ENCODE results near the gene PIP4K2A.

The PIP4K2A gene

GRCh38 chr10:22631185-22631584, 83.2 kb downstream of the PIP4K2A start:
- Histone ChIP-seq H3K4me3 (ENCODE audit: low read length) (no peak overlapping the region), H3K27me3 (ENCODE audit: control insufficient read depth, insufficient read depth, low read length) (no peaks in the 10 kb centered on the region), H3K36me3 (ENCODE audit: control insufficient read depth, insufficient read depth, low read length) (no peaks in the 10 kb centered on the region), H3K9ac (ENCODE audit: low read length) (no peak overlapping the region), H3K4me1 (ENCODE audit: control insufficient read depth, insufficient read depth, low read length) (no peaks in the 10 kb centered on the region), H3K9me3 (ENCODE audit: control insufficient read depth, low read length) (no peaks in the 10 kb centered on the region)

- Histone ChIP-seq H3K9me3 (ENCODE audit: control insufficient read depth, low read length) (no peaks in the 10 kb centered on the region), H3K9ac (ENCODE audit: low read length) (no peak overlapping the region), H3K36me3 (ENCODE audit: control insufficient read depth, insufficient read depth, low read length) (no peaks in the 10 kb centered on the region), H3K27me3 (ENCODE audit: control insufficient read depth, insufficient read depth, low read length) (no peaks in the 10 kb centered on the region), H3K4me1 (ENCODE audit: control insufficient read depth, insufficient read depth, low read length) (no peaks in the 10 kb centered on the region), H3K4me3 (ENCODE audit: low read length) (no peak overlapping the region)
Observed at GRCh38 chr10:22630234-22631174, 83.9 kb downstream of the PIP4K2A start.

DNA sequence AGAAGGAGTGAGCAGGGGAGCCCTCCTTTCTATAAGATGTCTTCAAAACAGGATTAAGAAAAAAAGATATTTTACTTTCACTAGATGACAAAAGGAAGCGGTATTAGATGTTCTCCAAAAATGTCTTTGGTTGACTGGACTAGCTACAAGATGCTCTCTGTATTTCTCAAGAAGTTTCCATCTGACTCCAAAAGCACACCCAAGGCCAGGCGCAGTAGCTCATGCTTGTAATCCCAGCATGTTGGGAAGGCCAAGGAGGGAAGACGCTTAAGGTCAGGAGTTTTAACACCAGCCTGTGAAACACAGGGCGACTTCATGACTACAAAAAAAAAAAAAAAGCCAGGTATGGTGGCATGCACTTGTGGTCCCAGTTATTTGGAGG, 84.5 kb downstream of the PIP4K2A start:
- Histone ChIP-seq H3K4me3 (ENCODE audit: low read length) (no peak overlapping the region), H3K4me1 (ENCODE audit: control insufficient read depth, insufficient read depth, low read length) (no peaks in the 10 kb centered on the region), H3K36me3 (ENCODE audit: control insufficient read depth, insufficient read depth, low read length) (no peaks in the 10 kb centered on the region), H3K9ac (ENCODE audit: low read length) (no peak overlapping the region), H3K27me3 (ENCODE audit: control insufficient read depth, insufficient read depth, low read length) (no peaks in the 10 kb centered on the region), H3K9me3 (ENCODE audit: control insufficient read depth, low read length) (no peaks in the 10 kb centered on the region)

DNA sequence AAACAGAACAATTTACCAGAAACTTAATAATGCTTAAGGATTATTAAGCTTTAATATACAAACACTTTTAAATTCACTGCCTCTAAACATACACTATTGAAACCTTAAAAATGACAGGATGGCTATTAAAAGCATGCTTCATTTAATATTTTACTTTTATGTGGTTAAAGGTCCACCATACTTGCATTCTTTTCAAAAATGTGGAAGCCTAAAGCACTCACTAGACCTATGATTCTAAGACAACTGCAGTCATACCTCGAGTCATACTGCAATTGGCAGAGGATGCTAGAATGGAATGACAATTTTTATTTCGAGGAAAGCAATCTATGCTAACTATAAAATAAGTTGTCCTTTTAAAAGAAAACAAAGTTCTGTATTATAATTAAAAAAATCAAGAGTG, 85.3 kb downstream of the PIP4K2A start:
- H3K9ac ChIP-seq (ENCODE audit: low read length): no peak overlapping the region
- no peaks in the 10 kb centered on the region for H3K36me3 ChIP-seq (ENCODE audit: control insufficient read depth, insufficient read depth, low read length)
- H3K27me3 ChIP-seq (ENCODE audit: control insufficient read depth, insufficient read depth, low read length): no peaks in the 10 kb centered on the region
- H3K9me3 ChIP-seq (ENCODE audit: control insufficient read depth, low read length): no peaks in the 10 kb centered on the region
- no peak overlapping the region for H3K4me3 ChIP-seq (ENCODE audit: low read length)
- H3K4me1 ChIP-seq (ENCODE audit: control insufficient read depth, insufficient read depth, low read length): no peaks in the 10 kb centered on the region

GRCh38 chr10:22628309-22628708, 86.1 kb downstream of the PIP4K2A start:
- no peaks in the 10 kb centered on the region for H3K27me3 ChIP-seq (ENCODE audit: control insufficient read depth, insufficient read depth, low read length)
- no peaks in the 10 kb centered on the region for H3K4me1 ChIP-seq (ENCODE audit: control insufficient read depth, insufficient read depth, low read length)
- no peaks in the 10 kb centered on the region for H3K9me3 ChIP-seq (ENCODE audit: control insufficient read depth, low read length)
- H3K9ac ChIP-seq (ENCODE audit: low read length): no peak overlapping the region
- H3K4me3 ChIP-seq (ENCODE audit: low read length): no peak overlapping the region
- H3K36me3 ChIP-seq (ENCODE audit: control insufficient read depth, insufficient read depth, low read length): no peaks in the 10 kb centered on the region

DNA sequence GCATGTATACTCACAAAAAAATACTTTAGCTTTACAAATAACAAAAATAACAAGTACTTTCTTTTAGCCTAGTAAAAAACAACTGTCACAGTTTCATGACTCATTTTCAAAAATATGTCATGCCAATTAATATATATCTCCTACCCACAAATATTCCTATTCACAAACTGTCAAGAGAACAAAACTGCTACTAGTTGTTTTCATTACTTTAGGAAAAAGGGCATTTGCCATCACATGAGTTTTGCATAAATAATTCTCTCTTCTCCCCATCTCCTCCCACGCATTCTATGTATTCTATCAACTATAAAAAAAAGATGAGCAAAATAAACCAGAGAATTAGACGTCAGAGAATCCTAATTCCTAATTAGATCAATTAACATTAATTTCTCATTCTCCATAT, 87.6 kb downstream of the PIP4K2A start:
- Histone ChIP-seq H3K4me1 (ENCODE audit: control insufficient read depth, insufficient read depth, low read length) (no peaks in the 10 kb centered on the region), H3K9ac (ENCODE audit: low read length) (no peak overlapping the region), H3K4me3 (ENCODE audit: low read length) (no peak overlapping the region)

DNA sequence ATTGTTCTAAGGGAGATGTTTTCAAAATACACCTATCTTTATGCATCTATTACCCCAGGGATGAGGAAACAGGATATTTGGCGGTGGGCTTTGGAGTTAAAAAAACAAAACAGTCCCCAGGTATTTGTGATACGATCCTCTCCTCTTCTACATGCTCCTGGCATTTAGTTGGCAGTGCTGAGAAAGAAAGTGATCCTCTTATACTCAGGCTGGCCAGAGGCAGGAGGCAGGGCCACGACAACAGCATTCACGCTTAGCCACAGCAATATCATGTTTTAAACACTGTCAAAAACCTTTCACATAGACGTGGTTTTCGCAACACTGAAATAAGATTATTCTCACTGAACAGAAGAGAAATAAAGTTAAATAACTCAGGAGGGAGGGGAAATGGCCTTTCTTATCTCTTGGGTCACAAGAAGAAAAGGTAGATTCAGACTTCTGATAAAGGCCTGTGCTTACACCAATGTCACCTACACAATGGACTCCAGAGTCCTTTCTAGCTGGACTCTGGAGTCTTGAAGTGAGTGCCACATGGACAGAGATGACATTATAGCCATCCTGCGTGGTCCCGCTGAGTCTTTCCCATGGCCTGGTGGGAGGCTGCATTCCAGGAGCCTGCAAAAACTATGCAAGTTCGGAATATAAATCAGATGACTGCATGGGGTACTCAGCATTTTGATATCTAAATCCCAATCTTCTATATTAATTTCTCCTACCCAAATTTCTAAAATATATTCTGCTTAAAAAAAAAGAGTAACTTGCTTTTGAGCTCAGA, 88.7 kb downstream of the PIP4K2A start:
- Histone ChIP-seq H3K9me3 (ENCODE audit: control insufficient read depth, low read length) (no peaks in the 10 kb centered on the region), H3K27me3 (ENCODE audit: control insufficient read depth, insufficient read depth, low read length) (no peaks in the 10 kb centered on the region), H3K9ac (ENCODE audit: low read length) (no peak overlapping the region), H3K36me3 (ENCODE audit: control insufficient read depth, insufficient read depth, low read length) (no peaks in the 10 kb centered on the region), H3K4me1 (ENCODE audit: control insufficient read depth, insufficient read depth, low read length) (peaks cover 1% of the 10 kb centered on the region), H3K4me3 (ENCODE audit: low read length) (no peak overlapping the region)

More for the DNA sequence above, 87.6 kb downstream of the PIP4K2A start:
- H3K9me3 ChIP-seq (ENCODE audit: control insufficient read depth, low read length): no peaks in the 10 kb centered on the region
- no peaks in the 10 kb centered on the region for H3K27me3 ChIP-seq (ENCODE audit: control insufficient read depth, insufficient read depth, low read length)
- no peaks in the 10 kb centered on the region for H3K36me3 ChIP-seq (ENCODE audit: control insufficient read depth, insufficient read depth, low read length)

DNA sequence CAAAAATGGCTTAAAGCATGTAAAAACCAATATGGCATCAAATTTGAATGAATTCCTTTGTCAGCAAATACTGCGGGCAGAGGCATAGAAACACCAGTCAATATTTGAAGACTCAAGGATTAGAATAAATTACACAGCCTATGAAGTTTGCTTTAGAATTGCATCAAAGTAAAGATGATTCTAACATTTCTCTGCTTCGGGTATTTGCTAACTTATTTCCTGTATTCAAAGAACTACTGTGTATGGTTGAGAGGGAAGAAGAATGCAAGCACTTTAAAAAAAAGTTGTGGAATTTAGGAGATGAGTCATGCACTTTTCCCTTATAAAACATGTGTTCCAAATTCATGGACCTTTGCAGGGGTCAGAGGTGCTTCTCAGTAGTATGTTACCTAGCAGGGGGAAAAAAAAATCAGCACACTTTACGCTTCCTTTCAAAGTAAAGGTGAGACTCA, 90.1 kb downstream of the PIP4K2A start:
- Histone ChIP-seq H3K9ac (ENCODE audit: low read length) (no peak overlapping the region), H3K4me3 (ENCODE audit: low read length) (no peak overlapping the region), H3K4me1 (ENCODE audit: control insufficient read depth, insufficient read depth, low read length) (peaks cover 3% of the 10 kb centered on the region), H3K27me3 (ENCODE audit: control insufficient read depth, insufficient read depth, low read length) (no peaks in the 10 kb centered on the region), H3K9me3 (ENCODE audit: control insufficient read depth, low read length) (no peaks in the 10 kb centered on the region), H3K36me3 (ENCODE audit: control insufficient read depth, insufficient read depth, low read length) (no peaks in the 10 kb centered on the region)

DNA sequence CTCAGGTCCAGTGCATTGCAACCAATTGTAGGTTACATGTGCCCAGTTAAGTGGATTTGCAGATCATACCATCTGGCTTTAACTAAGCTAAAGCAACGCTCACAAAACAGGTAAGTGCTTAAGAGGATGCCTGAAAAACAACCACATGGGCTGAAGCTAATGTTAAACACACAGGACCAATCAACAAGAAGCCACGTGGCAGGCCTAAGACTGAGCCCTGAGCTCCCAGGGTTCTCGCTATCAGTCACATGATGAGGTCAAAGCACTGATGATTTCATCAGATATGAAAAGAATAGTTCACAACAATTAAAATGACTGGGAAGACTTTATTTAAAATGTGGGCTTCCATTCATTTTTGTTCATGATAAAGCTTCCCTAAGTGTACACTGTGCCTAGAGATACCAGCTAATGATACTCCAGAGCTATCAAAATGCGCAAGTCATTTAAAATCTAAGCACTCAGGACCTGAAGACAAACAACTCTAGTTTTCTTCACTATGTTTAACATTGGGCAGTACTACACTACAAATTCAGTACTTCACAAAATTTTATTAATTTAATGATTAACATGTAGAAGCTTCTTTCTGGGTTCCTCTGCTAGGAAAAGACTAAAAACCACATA, 90.6 kb downstream of the PIP4K2A start:
- Histone ChIP-seq H3K9me3 (ENCODE audit: control insufficient read depth, low read length) (no peaks in the 10 kb centered on the region), H3K4me3 (ENCODE audit: low read length) (no peak overlapping the region), H3K4me1 (ENCODE audit: control insufficient read depth, insufficient read depth, low read length) (peaks cover 3% of the 10 kb centered on the region), H3K9ac (ENCODE audit: low read length) (no peak overlapping the region), H3K27me3 (ENCODE audit: control insufficient read depth, insufficient read depth, low read length) (no peaks in the 10 kb centered on the region), H3K36me3 (ENCODE audit: control insufficient read depth, insufficient read depth, low read length) (no peaks in the 10 kb centered on the region)

GRCh38 chr10:22622242-22622806, 92.1 kb downstream of the PIP4K2A start:
- Histone ChIP-seq H3K4me3 (ENCODE audit: low read length) (no peak overlapping the region), H3K4me1 (ENCODE audit: control insufficient read depth, insufficient read depth, low read length) (peaks cover 15% of the 10 kb centered on the region), H3K9me3 (ENCODE audit: control insufficient read depth, low read length) (no peaks in the 10 kb centered on the region), H3K27me3 (ENCODE audit: control insufficient read depth, insufficient read depth, low read length) (no peaks in the 10 kb centered on the region), H3K36me3 (ENCODE audit: control insufficient read depth, insufficient read depth, low read length) (no peaks in the 10 kb centered on the region), H3K9ac (ENCODE audit: low read length) (no peak overlapping the region)

DNA sequence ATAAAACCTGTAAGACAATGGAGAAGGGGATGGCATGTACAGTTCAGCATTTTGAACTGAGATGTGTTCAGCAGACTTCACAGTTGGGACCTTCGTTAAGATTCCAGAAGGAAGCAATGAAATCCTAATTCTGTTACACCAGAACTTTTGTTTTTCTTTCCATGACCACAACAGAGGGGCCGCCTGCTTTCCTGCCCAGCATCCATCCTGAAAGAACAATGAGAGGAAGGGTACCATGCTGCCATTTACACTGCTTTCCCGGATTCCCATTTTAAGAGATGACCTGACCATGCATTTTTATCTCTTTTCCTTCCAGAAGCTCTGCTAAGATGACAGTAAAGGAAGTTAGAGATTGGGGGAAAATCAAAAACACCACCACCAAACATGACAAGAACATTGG, 92.7 kb downstream of the PIP4K2A start:
- Histone ChIP-seq H3K4me3 (ENCODE audit: low read length) (no peak overlapping the region), H3K36me3 (ENCODE audit: control insufficient read depth, insufficient read depth, low read length) (no peaks in the 10 kb centered on the region), H3K4me1 (ENCODE audit: control insufficient read depth, insufficient read depth, low read length) (peaks cover 15% of the 10 kb centered on the region), H3K27me3 (ENCODE audit: control insufficient read depth, insufficient read depth, low read length) (no peaks in the 10 kb centered on the region), H3K9me3 (ENCODE audit: control insufficient read depth, low read length) (no peaks in the 10 kb centered on the region), H3K9ac (ENCODE audit: low read length) (no peak overlapping the region)

Data from mucosa of stomach (tissue), 1 donor.